IMR-90 (cell line): ENCODE data around the gene SLC38A3. TPM values are rescaled to one million over a fixed set of nuclear protein-coding genes. Genes with fewer than 3 reads are reported as not detected.

Experiments used
- ATAC-seq: fragments of 200-7000 bp; cut with Tn5 transposase; 2 replicates; pipeline ENCODE4 v1.9.1; 2020; ENCODE audit warnings: low read depth, mild to moderate bottlenecking, moderate library complexity
- BruUV-seq: library from RNA; stranded (reverse); fragments of 400-500 nt; replicated peaks from 2 replicates; lab custom pipeline; 2021; lab: Mats Ljungman, UMichigan
- CTCF ChIA-PET: fragments of 300-600 bp; formaldehyde crosslinking; extraction: SDS; loops from one replicate; lab custom pipeline; 2021; ENCODE audit warnings: antibody characterized with exemption; lab: Yijun Ruan, JAX
- POLR2A ChIA-PET: fragments of 300-600 bp; sonication (Branson Sonifier 250); formaldehyde crosslinking; loops from one replicate; lab custom pipeline; 2022; ENCODE audit warnings: antibody characterized with exemption; ENCODE audit not compliant: unreplicated experiment; lab: Charles Lee
- DNase-seq: peaks from one replicate; pipeline ENCODE4 v3.0.0; 2013
- H2AFZ ChIP-seq: replicated peaks from 2 replicates; pipeline ENCODE3; 2013; ENCODE audit warnings: low read length, mild to moderate bottlenecking; ENCODE audit not compliant: poor library complexity
- H2AK5ac ChIP-seq: 2 replicates; pipeline ENCODE4 v1.6.1; 2013; ENCODE audit warnings: low read depth, low read length, inconsistent platforms
- H2AK9ac ChIP-seq: replicated peaks from 2 replicates; pipeline ENCODE3; 2013; ENCODE audit warnings: mild to moderate bottlenecking, low read depth, low read length, moderate library complexity; ENCODE audit not compliant: poor library complexity
- H2BK120ac ChIP-seq: 2 replicates; pipeline ENCODE4 v1.6.1; 2013; ENCODE audit warnings: low read depth, low read length, inconsistent platforms
- H2BK15ac ChIP-seq: 3 replicates; pipeline ENCODE4 v1.6.1; 2013; ENCODE audit warnings: low read depth, low read length, inconsistent platforms
- H2BK20ac ChIP-seq: 2 replicates; pipeline ENCODE4 v1.6.1; 2013; ENCODE audit warnings: low read depth, mild to moderate bottlenecking, inconsistent platforms, low read length, moderate library complexity
- H2BK5ac ChIP-seq: 2 replicates; pipeline ENCODE4 v1.6.1; 2013; ENCODE audit warnings: mild to moderate bottlenecking, low read depth, low read length, inconsistent platforms; ENCODE audit not compliant: poor library complexity, severe bottlenecking
- H3K14ac ChIP-seq: replicated peaks from 2 replicates; pipeline ENCODE4 v1.6.1; 2013; ENCODE audit warnings: low read depth, low read length, inconsistent platforms
- H3K18ac ChIP-seq: 2 replicates; pipeline ENCODE4 v1.6.1; 2013; ENCODE audit warnings: low read depth, low read length, control low read depth
- H3K23ac ChIP-seq: 2 replicates; pipeline ENCODE4 v1.6.1; 2013; ENCODE audit warnings: low read depth, low read length, inconsistent platforms
- H3K27ac ChIP-seq: 2 replicates; pipeline ENCODE4 v1.5.1; 2013; ENCODE audit warnings: mild to moderate bottlenecking, control low read depth, low read length; ENCODE audit not compliant: insufficient read depth
- H3K27me3 ChIP-seq: 2 replicates; pipeline ENCODE4 v1.6.1; 2013; ENCODE audit warnings: low read length; ENCODE audit not compliant: control insufficient read depth, insufficient read depth
- H3K36me3 ChIP-seq: 2 replicates; pipeline ENCODE4 v1.6.1; 2013; ENCODE audit warnings: low read length, mixed read lengths; ENCODE audit not compliant: control insufficient read depth, insufficient read depth
- H3K4ac ChIP-seq: 2 replicates; pipeline ENCODE4 v1.6.1; 2013; ENCODE audit warnings: low read depth, low read length, inconsistent platforms
- H3K4me1 ChIP-seq: 2 replicates; pipeline ENCODE4 v1.6.1; 2013; ENCODE audit warnings: low read length, mixed read lengths; ENCODE audit not compliant: control insufficient read depth, insufficient read depth
- H3K4me2 ChIP-seq: 2 replicates; pipeline ENCODE4 v1.6.1; 2013; ENCODE audit warnings: low read depth, mild to moderate bottlenecking, control low read depth, low read length, moderate library complexity
- H3K4me3 ChIP-seq: 2 replicates; pipeline ENCODE4 v1.5.1; 2013; ENCODE audit warnings: low read depth, mild to moderate bottlenecking, control low read depth, low read length, moderate library complexity; ENCODE audit not compliant: insufficient read depth
- H3K56ac ChIP-seq: 2 replicates; pipeline ENCODE4 v1.6.1; 2013; ENCODE audit warnings: low read length, inconsistent platforms; ENCODE audit not compliant: insufficient read depth; ENCODE audit errors: extremely low read depth
- H3K79me1 ChIP-seq, 2 experiments: 2 replicates each; pipeline ENCODE4 v1.6.1; 2013; ENCODE audit warnings: low read length in 2 of 2, inconsistent platforms in 1 of 2, low read depth in 1 of 2
- H3K9ac ChIP-seq: 2 replicates; pipeline ENCODE4 v1.6.1; 2013; ENCODE audit warnings: low read depth, low read length, control low read depth
- H3K9me1 ChIP-seq: 2 replicates; pipeline ENCODE4 v1.6.1; 2013; ENCODE audit warnings: low read length, inconsistent platforms; ENCODE audit not compliant: insufficient read depth
- H3K9me3 ChIP-seq: 2 replicates; pipeline ENCODE4 v1.6.1; 2013; ENCODE audit warnings: low read length; ENCODE audit not compliant: control insufficient read depth, insufficient read depth
- H4K20me1 ChIP-seq: 2 replicates; pipeline ENCODE4 v1.6.1; 2013; ENCODE audit warnings: low read length, inconsistent platforms; ENCODE audit not compliant: insufficient read depth
- H4K5ac ChIP-seq: 2 replicates; pipeline ENCODE4 v1.6.1; 2013; ENCODE audit warnings: mild to moderate bottlenecking, low read depth, low read length, control low read depth
- H4K8ac ChIP-seq, 2 experiments: 2 replicates each; pipeline ENCODE4 v1.6.1; 2013; ENCODE audit warnings: low read depth in 2 of 2, low read length in 2 of 2, control low read depth in 1 of 2, inconsistent platforms in 1 of 2
- H4K91ac ChIP-seq: 2 replicates; pipeline ENCODE4 v1.6.1; 2013; ENCODE audit warnings: low read depth, low read length, inconsistent platforms; ENCODE audit not compliant: insufficient read depth
- CTCF ChIP-seq: conservative IDR thresholded peaks from 2 replicates; pipeline ENCODE4 v1.5.1; 2012; ENCODE audit warnings: mild to moderate bottlenecking, low read depth, low read length, improper control_type of control experiment
- ELK1 ChIP-seq: fragments of 150-350 bp; IDR thresholded peaks from 2 replicates; pipeline ENCODE4 v1.6.1; 2016; ENCODE audit warnings: low read depth, mild to moderate bottlenecking, low read length, moderate library complexity, borderline replicate concordance
- FOS ChIP-seq: fragments of 150-350 bp; IDR thresholded peaks from 2 replicates; pipeline ENCODE4 v1.6.1; 2016; ENCODE audit warnings: low read depth, low read length
- MAFK ChIP-seq: IDR thresholded peaks from 2 replicates; pipeline ENCODE4 v1.6.1; 2012; ENCODE audit warnings: low read depth, low read length, improper control_type of control experiment
- MAZ ChIP-seq: IDR thresholded peaks from 2 replicates; pipeline ENCODE4 v1.6.1; 2012; ENCODE audit warnings: low read depth, mild to moderate bottlenecking, low read length, improper control_type of control experiment, moderate library complexity, borderline replicate concordance
- NFE2L2 ChIP-seq: fragments of 150-350 bp; IDR thresholded peaks from 2 replicates; pipeline ENCODE4 v1.6.1; 2016; ENCODE audit warnings: low read depth, mild to moderate bottlenecking, low read length
- POLR2A ChIP-seq: IDR thresholded peaks from 2 replicates; pipeline ENCODE4 v1.6.1; 2012; ENCODE audit warnings: mild to moderate bottlenecking, low read depth, low read length
- RAD21 ChIP-seq: IDR thresholded peaks from 2 replicates; pipeline ENCODE4 v1.6.1; 2012; ENCODE audit warnings: low read length, improper control_type of control experiment
- RCOR1 ChIP-seq: IDR thresholded peaks from 2 replicates; pipeline ENCODE4 v1.6.1; 2012; ENCODE audit warnings: mild to moderate bottlenecking, low read length, improper control_type of control experiment; ENCODE audit not compliant: insufficient replicate concordance
- USF2 ChIP-seq: fragments of 150-350 bp; IDR thresholded peaks from 2 replicates; pipeline ENCODE4 v1.6.1; 2017; ENCODE audit warnings: mild to moderate bottlenecking, antibody characterized with exemption, low read length, low read depth
- WGBS, 2 experiments: methylation state at CpG; one replicate each; pipeline versions ENCODE4 v1.1.5 to v1.1.7; 2013; ENCODE audit warnings: missing lambda C conversion rate in 2 of 2; ENCODE audit not compliant: insufficient read length in 1 of 2; ENCODE audit errors: extremely low coverage in 2 of 2; 5-methylcytosine and 5-hydroxymethylcytosine counted together
- dilution Hi-C: fragments of 300-500 bp; cut with HindIII; formaldehyde crosslinking; loops from one replicate; pipeline ENCODE4 v1.14.3; 2018; ENCODE audit warnings: low sequenced_read_pairs; ENCODE audit not compliant: unreplicated experiment
- in situ Hi-C: fragments of 300-500 bp; cut with MboI; formaldehyde crosslinking; loops from 3 replicates; pipeline ENCODE4 v1.14.3; 2019; ENCODE audit warnings: low sequenced_read_pairs, inconsistent platforms, mixed read lengths
- intact Hi-C: fragments of 100-400 bp; cut with micrococcal nuclease; formaldehyde crosslinking; loops from 2 replicates; pipeline ENCODE4 v1.10.0; 2022
- polyA plus RNA-seq, 3 experiments: library from polyadenylated mRNA; depleted of rRNA; stranded (reverse); fragments of >200 nt; gene quantifications; 2 replicates each; pipeline ENCODE4 v1.2.3, GENCODE V29; 2012; ENCODE audit warnings: low replicate concordance in 1 of 3
- total RNA-seq: library from RNA; depleted of rRNA; stranded (reverse); fragments of >200 nt; gene quantifications from 2 replicates; pipeline ENCODE4 v1.2.3, GENCODE V29; 2012

The SLC38A3 gene
- total and polyA plus RNA-seq, 2 of the 4 experiments (the other 2 are of a cell fraction), result 0.12 to 0.36 TPM

- no peak for TF ChIP-seq MAFK
These were observed 21.9 kb downstream of the SLC38A3 start (continued) for GRCh38 chr3:50226888-50227389.

GRCh38 chr3:50227390-50228183, 22.5 kb downstream of the SLC38A3 start:
- H3K14ac ChIP-seq, result peak overlapping the region; percentile 90
- TF ChIP-seq MAFK (no peak), FOS (no peak), NFE2L2 (no peak), RAD21 (peak; percentile 94), CTCF (peak; percentile 91), ELK1 (no peak), RCOR1 (no peak), POLR2A (peak; percentile 47; the same call in 1 of the 2 replicates), USF2 (no peak), MAZ (0 out of 2 replicates have a peak, but pooled peaks have one; percentile 71)

More at GRCh38 chr3:50227390-50228183, 22.5 kb downstream of the SLC38A3 start:
- DNase-seq, result peak; percentile 80
- CTCF ChIA-PET, result interaction anchor here (0.5 to 2.7 kb wide), 10 partner anchors 8 to 120 kb away, joined by 3 to 22 read pairs (median 4); no protein-coding TSS in a partner anchor
- no peak overlapping the region for H2BK20ac ChIP-seq
- H2BK15ac ChIP-seq, result no peak overlapping the region
- in situ Hi-C loops, result loop anchor here (5.0 kb wide), 2 partner anchors 35 to 45 kb away; partner anchors contain the start of gene GNAT1
- peak overlapping the region; percentile 81 for H3K27ac ChIP-seq
- H3K9ac ChIP-seq, result peak overlapping the region; percentile 82
- intact Hi-C loops, result loop anchor here (1.0 to 5.0 kb wide), 5 partner anchors 19 to 315 kb away; no protein-coding TSS in a partner anchor
- H2AK9ac ChIP-seq, result peak overlapping the region; percentile 99
- peak overlapping the region; percentile 98 to 99 for H4K8ac ChIP-seq
- H3K23ac ChIP-seq, result peak overlapping the region; percentile 11; the same call in 1 of the 2 replicates
- peak overlapping the region; percentile 99 for H3K4me2 ChIP-seq
- peak overlapping the region; percentile 72; the same call in 1 of the 2 replicates for H2BK120ac ChIP-seq
- BruUV-seq, result no TSS peak
- peak overlapping the region; percentile 93 for H3K4ac ChIP-seq
- H3K27me3 ChIP-seq, result peaks cover 3% of the 10 kb centered on the region; the same call in 1 of the 2 replicates
- peak; percentile 90 for ATAC-seq
- peak overlapping the region; percentile 97 for H2AK5ac ChIP-seq
- peak overlapping the region; percentile 97 for H2AFZ ChIP-seq
- H4K91ac ChIP-seq, result peak overlapping the region; percentile 92
- peak overlapping the region; percentile 97 for H4K5ac ChIP-seq
- H3K9me3 ChIP-seq, result no peaks in the 10 kb centered on the region
- peaks cover 9% of the 10 kb centered on the region; the same call in 1 of the 2 replicates for H3K9me1 ChIP-seq
- peak overlapping the region; percentile 70 for H2BK5ac ChIP-seq
- H3K36me3 ChIP-seq, result no peaks in the 10 kb centered on the region
- H3K56ac ChIP-seq, result peak overlapping the region; percentile 37; the same call in 1 of the 2 replicates
- peaks cover 0 to 10% of the 10 kb centered on the region in 2 experiments; a peak in 2 of 4 replicates for H3K79me1 ChIP-seq
- 0% methylated on average over 42 of the region's 51 CpGs; no CpG with 5 or more reads in 1 of the 2 experiments for WGBS, 2 experiments
- dilution Hi-C loops, result no loop called here
- H3K4me1 ChIP-seq, result peaks cover 7% of the 10 kb centered on the region
- H3K18ac ChIP-seq, result peak overlapping the region; percentile 68
- POLR2A ChIA-PET, result no interaction called here
- peak overlapping the region; percentile 82 for H3K4me3 ChIP-seq
- no peaks in the 10 kb centered on the region for H4K20me1 ChIP-seq
